BLaER1 treated with 17β-estradiol and CSF1 and Interleukin-3, amounts not matched to agents 10 nM and 100 nM (cell line): ENCODE data around the gene ROBO1.

Experiments
- H3K27ac ChIP-seq, 11 experiments: shearing (Covaris generic); formaldehyde crosslinking; 2 replicates each; pipeline ENCODE4 v1.8.1; 2022
- H3K27me3 ChIP-seq, 11 experiments: shearing (Covaris generic); formaldehyde crosslinking; 2 replicates each; pipeline ENCODE4 v1.8.1; 2022
- H3K36me3 ChIP-seq, 11 experiments: shearing (Covaris generic); formaldehyde crosslinking; 2 replicates each; pipeline ENCODE4 v1.8.1; 2022
- H3K4me1 ChIP-seq, 10 experiments: shearing (Covaris generic); formaldehyde crosslinking; 2 replicates each; pipeline ENCODE4 v1.8.1; 2022
- H3K4me2 ChIP-seq, 11 experiments: shearing (Covaris generic); formaldehyde crosslinking; 2 replicates each; pipeline ENCODE4 v1.8.1; 2022
- H3K4me3 ChIP-seq, 10 experiments: shearing (Covaris generic); formaldehyde crosslinking; 2 replicates each; pipeline ENCODE4 v1.8.1; 2022
- H3K9ac ChIP-seq, 11 experiments: shearing (Covaris generic); formaldehyde crosslinking; 2 replicates each; pipeline ENCODE4 v1.8.1; 2022
- H3K9me3 ChIP-seq, 11 experiments: shearing (Covaris generic); formaldehyde crosslinking; replicated peaks in 1 of 11; 2 replicates each; pipeline ENCODE4 v1.8.1; 2022
- H4K20me1 ChIP-seq, 11 experiments: shearing (Covaris generic); formaldehyde crosslinking; 2 replicates each; pipeline ENCODE4 v1.8.1; 2022
- Cebpa-rat ChIP-seq, 11 experiments: shearing (Covaris generic); IDR thresholded peaks; 2 replicates each; pipeline ENCODE4 v1.8.1; 2022

Gene ROBO1

DNA sequence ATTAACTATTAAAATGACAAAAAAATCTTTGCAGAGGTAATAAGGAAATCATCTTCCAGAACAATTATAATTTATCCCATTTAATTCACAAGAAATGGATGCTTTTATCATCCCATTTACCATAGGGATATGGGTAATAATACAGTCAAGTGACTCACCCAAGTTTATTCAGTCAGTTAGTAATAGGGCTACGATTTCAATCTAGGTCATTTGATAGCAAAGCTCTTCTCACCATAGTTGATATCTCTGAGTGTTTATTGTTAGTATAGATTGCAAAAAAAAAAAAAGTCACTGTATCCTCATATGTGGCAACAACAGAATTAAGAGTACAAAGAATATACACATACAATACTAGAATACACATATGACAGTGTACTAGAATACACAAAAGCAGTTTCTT, 797.1 kb downstream of the ROBO1 start:
- Histone ChIP-seq H3K9me3 (peaks cover 0 to 37% (median 17%) of the 10 kb centered on the region in 11 experiments; a peak in 14 of 22 replicates), H3K4me2 (no peak overlapping the region), H3K4me3 (no peak overlapping the region), H3K27me3 (no peaks in the 10 kb centered on the region), H3K4me1 (peaks cover 0 to 9% (median 6%) of the 10 kb centered on the region in 10 experiments; a peak in 8 of 20 replicates), H4K20me1 (peaks cover 0 to 5% (median 0%) of the 10 kb centered on the region in 11 experiments; a peak in 1 of 22 replicates), H3K27ac (no peak overlapping the region), H3K36me3 (peaks cover 0 to 30% (median 12%) of the 10 kb centered on the region in 11 experiments; a peak in 13 of 22 replicates), H3K9ac (no peak overlapping the region)
- TF ChIP-seq Cebpa-rat (IDR thresholded peaks at IDR 0.05), result no peak

DNA sequence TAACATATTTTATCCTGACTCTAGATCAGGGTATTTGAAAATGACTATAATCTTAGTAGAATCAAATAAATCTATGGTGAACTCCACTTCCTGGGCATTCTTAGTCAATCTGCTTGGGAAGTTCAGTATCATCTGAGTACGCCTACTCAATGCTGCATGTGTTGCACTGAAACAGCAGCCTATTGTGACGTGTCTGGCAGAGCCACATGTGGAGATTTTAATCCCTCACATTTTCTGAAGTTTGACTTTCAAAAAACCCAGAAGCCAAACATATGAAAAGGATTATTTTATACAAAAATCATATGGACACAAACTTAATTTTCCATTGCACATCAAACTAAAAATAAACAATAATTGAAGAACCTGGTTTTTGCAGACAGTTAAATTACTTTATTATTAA, 798.3 kb downstream of the ROBO1 start:
- Histone ChIP-seq H3K9ac (no peak overlapping the region), H3K4me2 (no peak overlapping the region)

GRCh38 chr3:78967061-78967460, 800.7 kb downstream of the ROBO1 start:
- H3K9ac ChIP-seq, result no peak overlapping the region
- no peaks in the 10 kb centered on the region for H3K4me1 ChIP-seq
- no peak overlapping the region for H3K4me3 ChIP-seq
- H3K36me3 ChIP-seq, result peaks cover 0 to 40% (median 20%) of the 10 kb centered on the region in 11 experiments; a peak in 15 of 22 replicates
- H4K20me1 ChIP-seq, result no peaks in the 10 kb centered on the region; a peak in 1 of 22 replicates
- no peak overlapping the region for H3K4me2 ChIP-seq
- no peak overlapping the region for H3K27ac ChIP-seq
- H3K9me3 ChIP-seq, result peaks cover 9 to 34% (median 21%) of the 10 kb centered on the region in 11 experiments; a peak in 17 of 22 replicates
- no peaks in the 10 kb centered on the region for H3K27me3 ChIP-seq
- TF ChIP-seq Cebpa-rat (IDR thresholded peaks at IDR 0.05), result no peak

More for the DNA sequence above, 798.3 kb downstream of the ROBO1 start:
- peaks cover 0 to 37% (median 21%) of the 10 kb centered on the region in 11 experiments; a peak in 14 of 22 replicates for H3K9me3 ChIP-seq
- no peak overlapping the region for H3K4me3 ChIP-seq
- no peak for TF ChIP-seq Cebpa-rat (IDR thresholded peaks at IDR 0.05)
- H3K4me1 ChIP-seq, result no peaks in the 10 kb centered on the region
- peaks cover 0 to 34% (median 12%) of the 10 kb centered on the region in 11 experiments; a peak in 13 of 22 replicates for H3K36me3 ChIP-seq
- H4K20me1 ChIP-seq, result peaks cover 0 to 5% (median 0%) of the 10 kb centered on the region in 11 experiments; a peak in 1 of 22 replicates
- no peaks in the 10 kb centered on the region for H3K27me3 ChIP-seq
- no peak overlapping the region for H3K27ac ChIP-seq

GRCh38 chr3:78963771-78964170, 804.0 kb downstream of the ROBO1 start:
- H3K4me3 ChIP-seq, result no peak overlapping the region
- H3K4me1 ChIP-seq, result no peaks in the 10 kb centered on the region
- H4K20me1 ChIP-seq, result no peaks in the 10 kb centered on the region; a peak in 1 of 22 replicates
- no peak overlapping the region for H3K27ac ChIP-seq
- H3K27me3 ChIP-seq, result no peaks in the 10 kb centered on the region
- H3K4me2 ChIP-seq, result no peak overlapping the region
- peaks cover 0 to 43% (median 20%) of the 10 kb centered on the region in 11 experiments; a peak in 16 of 22 replicates for H3K36me3 ChIP-seq
- TF ChIP-seq Cebpa-rat (IDR thresholded peaks at IDR 0.05), result no peak
- H3K9me3 ChIP-seq, result peaks cover 6 to 28% (median 20%) of the 10 kb centered on the region in 11 experiments; a peak in 16 of 22 replicates
- H3K9ac ChIP-seq, result no peak overlapping the region

DNA sequence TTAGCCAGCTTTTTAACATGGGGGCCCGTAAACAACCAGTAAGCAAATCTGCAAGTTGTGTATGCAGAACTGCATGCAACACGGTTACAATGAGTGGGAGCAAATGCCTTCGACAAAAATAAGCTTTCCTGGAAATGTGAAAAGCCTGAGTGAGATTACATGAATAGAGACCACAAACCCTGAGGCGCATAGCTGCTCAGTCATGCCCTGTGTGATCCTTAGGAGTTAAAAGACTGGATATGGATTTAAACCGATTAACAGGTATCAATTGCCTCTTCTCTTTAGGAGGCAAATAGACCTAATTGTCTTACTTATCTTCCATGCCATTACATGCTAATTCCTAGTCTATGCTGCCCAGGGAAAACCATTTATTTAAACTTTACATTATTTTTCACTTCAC, 810.3 kb downstream of the ROBO1 start:
- peaks cover 0 to 5% (median 0%) of the 10 kb centered on the region in 11 experiments; a peak in 2 of 22 replicates for H3K9me3 ChIP-seq
- no peak overlapping the region for H3K9ac ChIP-seq
- no peak for TF ChIP-seq Cebpa-rat (IDR thresholded peaks at IDR 0.05)

GRCh38 chr3:78951342-78951945, 816.4 kb downstream of the ROBO1 start:
- no peak for TF ChIP-seq Cebpa-rat (IDR thresholded peaks at IDR 0.05)
- Histone ChIP-seq H4K20me1 (peaks cover 0 to 4% (median 0%) of the 10 kb centered on the region in 11 experiments; a peak in 1 of 22 replicates), H3K4me1 (no peaks in the 10 kb centered on the region), H3K27me3 (no peaks in the 10 kb centered on the region), H3K9me3 (peaks cover 4 to 38% (median 26%) of the 10 kb centered on the region in 11 experiments; a peak in 17 of 22 replicates), H3K4me2 (no peak overlapping the region), H3K27ac (no peak overlapping the region), H3K36me3 (peaks cover 0 to 17% (median 4%) of the 10 kb centered on the region in 11 experiments; a peak in 9 of 22 replicates), H3K4me3 (no peak overlapping the region), H3K9ac (no peak overlapping the region)

More for the DNA sequence above, 810.3 kb downstream of the ROBO1 start:
- Histone ChIP-seq H3K27ac (no peak overlapping the region), H3K4me3 (no peak overlapping the region), H3K4me1 (no peaks in the 10 kb centered on the region), H4K20me1 (peaks cover 0 to 4% (median 0%) of the 10 kb centered on the region in 11 experiments; a peak in 2 of 22 replicates), H3K36me3 (peaks cover 0 to 34% (median 5%) of the 10 kb centered on the region in 11 experiments; a peak in 12 of 22 replicates), H3K27me3 (no peaks in the 10 kb centered on the region), H3K4me2 (no peak overlapping the region)

DNA sequence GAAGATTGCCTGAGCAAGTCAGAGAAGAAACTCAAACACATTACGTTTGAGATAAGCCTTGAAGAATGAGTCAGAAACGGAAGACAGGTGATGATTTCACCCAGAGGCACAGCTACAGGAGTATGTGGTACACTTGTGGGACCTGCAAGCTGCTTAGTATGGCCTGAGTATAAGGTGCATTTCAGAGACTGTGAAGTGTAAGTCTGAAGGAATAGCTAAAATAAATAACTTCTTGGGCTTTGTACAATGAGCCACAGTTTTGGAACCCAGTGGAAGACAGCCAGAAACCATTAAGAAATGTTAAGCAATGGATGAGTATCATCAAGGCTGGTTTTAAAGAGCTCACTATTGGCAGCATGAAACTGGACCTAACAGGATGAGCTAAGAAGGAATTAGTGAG, 826.2 kb downstream of the ROBO1 start:
- Histone ChIP-seq H3K4me2 (no peak overlapping the region), H3K9ac (no peak overlapping the region), H3K9me3 (peaks cover 22 to 64% (median 49%) of the 10 kb centered on the region in 11 experiments), H4K20me1 (peaks cover 0 to 3% (median 0%) of the 10 kb centered on the region in 11 experiments; a peak in 1 of 22 replicates), H3K27ac (no peak overlapping the region), H3K27me3 (no peaks in the 10 kb centered on the region), H3K36me3 (peaks cover 13 to 82% (median 36%) of the 10 kb centered on the region in 11 experiments), H3K4me1 (peaks cover 0 to 8% (median 0%) of the 10 kb centered on the region in 10 experiments; a peak in 1 of 20 replicates), H3K4me3 (no peak overlapping the region)
- TF ChIP-seq Cebpa-rat (IDR thresholded peaks at IDR 0.05), result no peak

- H3K4me3 ChIP-seq, result no peak overlapping the region
- H3K4me2 ChIP-seq, result 0 out of 22 replicates have a peak overlapping the region, but pooled peaks of 1 of the 11 experiments have one; percentile 11
- no peaks in the 10 kb centered on the region for H3K27me3 ChIP-seq
- peaks cover 0 to 3% (median 0%) of the 10 kb centered on the region in 11 experiments; a peak in 1 of 22 replicates for H4K20me1 ChIP-seq
- no peak overlapping the region for H3K27ac ChIP-seq
- peaks cover 0 to 8% (median 0%) of the 10 kb centered on the region in 10 experiments; a peak in 1 of 20 replicates for H3K4me1 ChIP-seq
- peaks cover 13 to 87% (median 41%) of the 10 kb centered on the region in 11 experiments for H3K36me3 ChIP-seq
- H3K9me3 ChIP-seq, result peaks cover 16 to 57% (median 43%) of the 10 kb centered on the region in 11 experiments
- no peak overlapping the region for H3K9ac ChIP-seq
- no peak for TF ChIP-seq Cebpa-rat (IDR thresholded peaks at IDR 0.05)
These were observed 827.2 kb downstream of the ROBO1 start for GRCh38 chr3:78940626-78941025.

GRCh38 chr3:78940128-78940527, 827.7 kb downstream of the ROBO1 start:
- Histone ChIP-seq H3K4me2 (peak overlapping the region in 1 of 11 experiments; percentile 11; a peak in 1 of 22 replicates), H3K4me3 (no peak overlapping the region), H3K36me3 (peaks cover 13 to 84% (median 40%) of the 10 kb centered on the region in 11 experiments), H3K9me3 (peaks cover 11 to 52% (median 38%) of the 10 kb centered on the region in 11 experiments), H3K27me3 (no peaks in the 10 kb centered on the region), H4K20me1 (peaks cover 0 to 3% (median 0%) of the 10 kb centered on the region in 11 experiments; a peak in 1 of 22 replicates), H3K27ac (no peak overlapping the region), H3K4me1 (peaks cover 0 to 8% (median 0%) of the 10 kb centered on the region in 10 experiments; a peak in 1 of 20 replicates), H3K9ac (no peak overlapping the region)
- TF ChIP-seq Cebpa-rat (IDR thresholded peaks at IDR 0.05), result no peak
